Body of pancreas (tissue), 4 donors: Measurements from ENCODE around the gene PRSS1. TPM values are rescaled to one million over a fixed set of nuclear protein-coding genes. Genes with fewer than 3 reads are reported as not detected.
"Not testable (repeated sequence)": the region's sequence is repeated elsewhere in the genome, so short reads cannot be mapped to it uniquely, and the experiment has no call there.

Source experiments
- ATAC-seq: fragments of 150-250 bp; one replicate; pipeline ENCODE4 v1.9.1; 2016
- DNase-seq, 4 donors: peaks; one replicate each; pipeline ENCODE4 v3.0.0-alpha.2; 2019
- H3K27ac ChIP-seq, 4 donors: fragments of 200-600 bp; sonication (generic); 1 replicate in 3 of 4; 2 replicates in 1 of 4; pipeline versions ENCODE4 v1.5.1 to v1.6.1; 2016 to 2019; ENCODE audit warnings: mild to moderate bottlenecking in 1 of 4, mixed read lengths in 1 of 4, moderate library complexity in 1 of 4
- H3K27me3 ChIP-seq, 2 donors: fragments of 200-600 bp; sonication (generic); one replicate each; pipeline ENCODE4 v1.6.0; 2016; ENCODE audit warnings: mild to moderate bottlenecking in 1 of 2
- H3K36me3 ChIP-seq, 2 donors: fragments of 200-600 bp; sonication (generic); replicated peaks in 1 of 2; 2 replicates each; pipeline ENCODE4 v1.5.1; 2016; ENCODE audit warnings: low read depth in 2 of 2; ENCODE audit not compliant: insufficient read depth in 1 of 2
- H3K4me1 ChIP-seq: fragments of 200-600 bp; sonication (generic); one replicate; pipeline ENCODE4 v1.6.0; 2016
- H3K4me3 ChIP-seq, 2 donors: fragments of 200-600 bp; sonication (generic); 1 replicate in 1 of 2; 2 replicates in 1 of 2; pipeline ENCODE4 v1.5.1; 2016 to 2019
- H3K9me3 ChIP-seq, 3 donors: fragments of 200-600 bp; sonication (generic); 1 replicate in 2 of 3; 2 replicates in 1 of 3; pipeline ENCODE4 v1.5.1; 2016
- CTCF ChIP-seq, 7 experiments: fragments of 450-650 bp in 4 of 7; fragments of 200-600 bp in 3 of 7; sonication (generic) in 3 of 7; IDR thresholded peaks; one replicate each; pipeline ENCODE4 v1.5.1; 2016 to 2019; ENCODE audit warnings: antibody characterized with exemption in 7 of 7
- POLR2A ChIP-seq, 3 donors: fragments of 450-650 bp; IDR thresholded peaks; one replicate each; pipeline ENCODE4 v1.6.1; 2016; ENCODE audit warnings: antibody characterized with exemption in 3 of 3, mild to moderate bottlenecking in 2 of 3
- WGBS, 2 donors: methylation state at CpG; one replicate each; pipeline ENCODE4 v1.1.5; 2017; 5-methylcytosine and 5-hydroxymethylcytosine counted together
- intact Hi-C: fragments of 100-400 bp; cut with DNase I; formaldehyde crosslinking; loops from one replicate; pipeline ENCODE4 v1.15.1; 2023
- total RNA-seq, 2 donors: library from RNA; depleted of rRNA; stranded (reverse); fragments of >200 nt; gene quantifications; one replicate each; pipeline ENCODE4 v1.1.0, GENCODE V29; 2016

The PRSS1 gene
- total RNA-seq, 2 donors from 2014 or later: 29,602 to 44,177 TPM

- TF ChIP-seq POLR2A (IDR thresholded peaks at IDR 0.05) (no peak), CTCF (IDR thresholded peaks at IDR 0.05) (no peak)
- 78 to 81% methylated on average over 15 of the region's 15 CpGs for WGBS, 2 donors
- no peaks in the 10 kb centered on the region for H3K27me3 ChIP-seq
- no peaks in the 10 kb centered on the region for H3K36me3 ChIP-seq
- intact Hi-C loops: no loop called here
- H3K9me3 ChIP-seq: no peaks in the 10 kb centered on the region
- DNase-seq (no peak), ATAC-seq (no peak)
- H3K27ac ChIP-seq: no peak overlapping the region
- no peak overlapping the region for H3K4me3 ChIP-seq
- H3K4me1 ChIP-seq: peaks cover 18% of the 10 kb centered on the region
Measured at GRCh38 chr7:142722248-142722794, 27.0 kb upstream of the PRSS1 start.

- TF ChIP-seq CTCF (IDR thresholded peaks at IDR 0.05) (no peak), POLR2A (IDR thresholded peaks at IDR 0.05) (no peak)
- Histone ChIP-seq H3K27ac (peak overlapping the region in 2 of 4 donors; percentile 2 to 34), H3K4me1 (peaks cover 6% of the 10 kb centered on the region), H3K36me3 (no peaks in the 10 kb centered on the region), H3K27me3 (no peaks in the 10 kb centered on the region), H3K9me3 (no peaks in the 10 kb centered on the region), H3K4me3 (no peak overlapping the region)
- intact Hi-C loops: no loop called here
- ATAC-seq (peak; percentile 45), DNase-seq (no peak)
- WGBS, 2 donors: 56 to 74% methylated on average over 8 of the region's 8 CpGs
Measured at GRCh38 chr7:142733271-142733670, 16.0 kb upstream of the PRSS1 start.

GRCh38 chr7:142739923-142740492 lies 9.3 kb upstream of the PRSS1 start:
- 21 to 35% methylated on average over 2 of the region's 2 CpGs for WGBS, 2 donors
- Histone ChIP-seq H3K27me3 (no peaks in the 10 kb centered on the region), H3K27ac (peak overlapping the region; percentile 66 to 97 (median 77)), H3K4me1 (peaks cover 47% of the 10 kb centered on the region), H3K9me3 (no peaks in the 10 kb centered on the region), H3K36me3 (no peaks in the 10 kb centered on the region), H3K4me3 (no peak overlapping the region)
- intact Hi-C loops: no loop called here
- DNase-seq (peak in 1 of 4 donors; percentile 50), ATAC-seq (peak; percentile 20)
- TF ChIP-seq POLR2A (IDR thresholded peaks at IDR 0.05): no peak
- peak in 5 of 7 experiments; percentile 17 to 57 (median 47) for TF ChIP-seq CTCF (IDR thresholded peaks at IDR 0.05)

- WGBS, 2 donors: 35 to 41% methylated on average over 2 to 5 of the region's 5 CpGs
- Histone ChIP-seq H3K27me3 (no peaks in the 10 kb centered on the region), H3K4me1 (peaks cover 55% of the 10 kb centered on the region), H3K4me3 (no peak overlapping the region), H3K36me3 (no peaks in the 10 kb centered on the region), H3K27ac (peak overlapping the region; percentile 66 to 97 (median 77)), H3K9me3 (no peaks in the 10 kb centered on the region)
- DNase-seq: no peak
- no peak for ATAC-seq
- intact Hi-C loops: no loop called here
- no peak for TF ChIP-seq CTCF (IDR thresholded peaks at IDR 0.05)
- TF ChIP-seq POLR2A (IDR thresholded peaks at IDR 0.05): no peak
Measured at GRCh38 chr7:142740786-142741185, 8.5 kb upstream of the PRSS1 start.

GRCh38 chr7:142741932-142742331 lies 7.3 kb upstream of the PRSS1 start:
- intact Hi-C loops, H3K27me3 ChIP-seq, H3K36me3 ChIP-seq, H3K9me3 ChIP-seq, H3K4me3 ChIP-seq: not testable (repeated sequence)
- Histone ChIP-seq H3K4me1 (peaks cover 66% of the 10 kb centered on the region), H3K27ac (peak overlapping the region; percentile 66 to 97 (median 79))
- ATAC-seq (peak; percentile 90), DNase-seq (peak; percentile 78 to 90 (median 85))
- peak in 2 of 3 donors; percentile 57 to 74 for TF ChIP-seq POLR2A (IDR thresholded peaks at IDR 0.05)
